ENCODE results near the gene CLINT1.

The CLINT1 gene

DNA sequence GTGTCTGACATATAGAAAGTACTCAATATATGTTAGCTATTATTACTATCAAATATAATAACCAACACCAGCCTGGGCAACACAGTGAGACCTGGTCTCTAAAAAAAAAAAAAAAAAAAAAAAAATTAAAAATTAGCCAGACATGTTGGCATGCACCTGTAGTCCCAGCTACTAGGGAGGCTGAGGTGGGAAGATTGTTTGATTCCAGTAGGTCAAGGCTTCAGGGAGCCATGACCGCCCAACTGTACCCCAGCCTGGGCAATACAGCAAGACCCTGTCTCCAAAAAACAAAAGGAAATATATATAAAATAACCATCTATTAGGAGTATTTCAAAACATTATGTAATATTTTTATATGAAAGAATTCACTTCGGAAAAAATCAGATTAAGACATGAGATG is 40.6 kb downstream of the CLINT1 start:
- TF ChIP-seq, protein P1, sequence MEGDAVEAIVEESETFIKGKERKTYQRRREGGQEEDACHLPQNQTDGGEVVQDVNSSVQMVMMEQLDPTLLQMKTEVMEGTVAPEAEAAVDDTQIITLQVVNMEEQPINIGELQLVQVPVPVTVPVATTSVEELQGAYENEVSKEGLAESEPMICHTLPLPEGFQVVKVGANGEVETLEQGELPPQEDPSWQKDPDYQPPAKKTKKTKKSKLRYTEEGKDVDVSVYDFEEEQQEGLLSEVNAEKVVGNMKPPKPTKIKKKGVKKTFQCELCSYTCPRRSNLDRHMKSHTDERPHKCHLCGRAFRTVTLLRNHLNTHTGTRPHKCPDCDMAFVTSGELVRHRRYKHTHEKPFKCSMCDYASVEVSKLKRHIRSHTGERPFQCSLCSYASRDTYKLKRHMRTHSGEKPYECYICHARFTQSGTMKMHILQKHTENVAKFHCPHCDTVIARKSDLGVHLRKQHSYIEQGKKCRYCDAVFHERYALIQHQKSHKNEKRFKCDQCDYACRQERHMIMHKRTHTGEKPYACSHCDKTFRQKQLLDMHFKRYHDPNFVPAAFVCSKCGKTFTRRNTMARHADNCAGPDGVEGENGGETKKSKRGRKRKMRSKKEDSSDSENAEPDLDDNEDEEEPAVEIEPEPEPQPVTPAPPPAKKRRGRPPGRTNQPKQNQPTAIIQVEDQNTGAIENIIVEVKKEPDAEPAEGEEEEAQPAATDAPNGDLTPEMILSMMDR (conservative IDR thresholded peaks at IDR 0.05; ENCODE audit: low read depth, low read length) = no peak
- DNase-seq (ENCODE audit: low read depth) = no peak
- H3K4me3 ChIP-seq (ENCODE audit: low read length) = no peak overlapping the region

DNA sequence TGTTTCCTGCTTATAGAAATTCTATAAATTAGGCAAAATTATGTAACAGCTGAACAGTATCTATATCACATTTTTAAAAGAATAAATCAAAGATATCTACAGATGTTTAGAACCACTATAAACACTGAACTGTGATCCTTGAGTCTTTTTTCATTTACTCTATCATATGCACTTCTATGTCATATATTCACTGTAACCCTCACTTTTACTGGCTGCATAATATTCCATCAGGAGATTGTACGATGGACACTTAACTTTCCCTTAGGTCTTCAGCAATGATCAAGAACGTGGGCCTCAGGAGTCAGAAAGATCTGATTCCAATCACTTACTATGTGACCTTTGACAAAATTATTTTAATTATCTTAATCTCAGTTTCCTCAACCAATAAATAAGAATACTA is 41.0 kb downstream of the CLINT1 start:
- DNase-seq (ENCODE audit: low read depth) = no peak
- H3K4me3 ChIP-seq (ENCODE audit: low read length) = no peak overlapping the region
- TF ChIP-seq, protein P1 (conservative IDR thresholded peaks at IDR 0.05; ENCODE audit: low read depth, low read length) = no peak

DNA sequence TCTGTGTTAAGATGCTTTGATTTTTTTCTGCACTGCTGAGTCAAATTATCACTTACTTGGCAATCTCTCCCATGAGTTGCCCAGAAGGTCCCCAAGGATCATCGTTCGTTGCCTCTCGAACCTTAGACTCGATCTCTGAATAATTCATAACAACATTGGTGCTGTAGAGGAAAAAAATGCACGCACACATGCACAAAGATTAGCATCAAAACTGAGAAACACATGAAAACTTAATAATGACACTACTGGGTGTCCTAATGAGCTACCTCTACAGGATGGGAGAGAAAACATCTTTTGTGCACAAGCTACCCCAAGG is 41.6 kb downstream of the CLINT1 start:
- TF ChIP-seq, protein P1 (conservative IDR thresholded peaks at IDR 0.05; ENCODE audit: low read depth, low read length) = no peak
- H3K4me3 ChIP-seq (ENCODE audit: low read length) = no peak overlapping the region
- DNase-seq (ENCODE audit: low read depth) = no peak

DNA sequence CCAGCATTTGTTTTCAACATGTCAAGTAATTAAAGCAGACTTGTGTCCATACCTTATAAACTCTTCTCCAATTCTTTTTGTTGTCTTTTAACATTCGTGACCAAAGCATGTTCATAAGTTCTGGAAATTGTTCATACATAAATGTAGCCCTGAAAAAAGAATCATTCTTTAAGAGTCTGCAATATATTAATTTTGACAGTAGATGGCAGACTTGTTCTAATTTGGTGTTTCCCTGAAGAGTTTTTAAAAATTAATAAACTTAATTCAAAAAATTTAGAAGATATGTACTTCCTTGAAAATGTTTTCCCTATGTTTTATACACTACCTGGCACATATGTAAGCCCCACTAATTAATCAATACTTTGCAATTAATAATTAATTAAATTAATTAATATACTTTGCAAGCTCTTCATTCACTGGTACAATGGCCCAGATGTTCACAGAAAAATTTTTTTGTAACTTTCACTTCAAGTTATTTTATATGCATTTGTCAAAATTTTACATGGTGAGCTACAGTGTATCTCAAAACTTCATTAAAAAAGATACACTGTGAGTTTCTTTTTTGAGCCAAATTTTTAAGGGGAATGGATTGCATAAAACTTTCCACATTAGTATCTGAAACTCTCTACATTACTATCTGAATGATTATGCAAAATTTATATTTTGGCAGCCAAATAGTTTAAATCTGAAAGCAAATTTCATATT is 42.1 kb downstream of the CLINT1 start:
- no peak for DNase-seq (ENCODE audit: low read depth)
- TF ChIP-seq, protein P1 (conservative IDR thresholded peaks at IDR 0.05; ENCODE audit: low read depth, low read length) = peak; percentile 37
- no peak overlapping the region for H3K4me3 ChIP-seq (ENCODE audit: low read length)

DNA sequence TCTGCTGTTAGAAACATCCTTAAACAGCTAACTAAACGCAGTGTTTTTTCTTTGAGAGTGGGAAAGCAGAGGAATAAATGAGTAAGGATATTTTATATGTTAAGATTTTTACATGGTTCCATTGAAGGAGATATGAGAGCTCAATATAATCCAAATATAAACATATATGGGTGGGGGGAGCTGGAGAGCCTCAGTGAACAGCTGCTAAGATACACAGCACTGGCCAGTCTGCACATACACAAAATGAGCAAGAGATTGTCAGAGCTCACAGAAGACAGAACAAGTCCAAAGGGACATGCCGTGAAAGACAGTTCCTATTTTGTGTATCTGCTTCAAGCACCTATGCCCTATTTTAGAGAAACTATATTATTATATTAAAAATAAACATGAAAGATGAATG is 46.9 kb downstream of the CLINT1 start:
- DNase-seq (ENCODE audit: low read depth) = no peak
- TF ChIP-seq, protein P1 (conservative IDR thresholded peaks at IDR 0.05; ENCODE audit: low read depth, low read length) = no peak

DNA sequence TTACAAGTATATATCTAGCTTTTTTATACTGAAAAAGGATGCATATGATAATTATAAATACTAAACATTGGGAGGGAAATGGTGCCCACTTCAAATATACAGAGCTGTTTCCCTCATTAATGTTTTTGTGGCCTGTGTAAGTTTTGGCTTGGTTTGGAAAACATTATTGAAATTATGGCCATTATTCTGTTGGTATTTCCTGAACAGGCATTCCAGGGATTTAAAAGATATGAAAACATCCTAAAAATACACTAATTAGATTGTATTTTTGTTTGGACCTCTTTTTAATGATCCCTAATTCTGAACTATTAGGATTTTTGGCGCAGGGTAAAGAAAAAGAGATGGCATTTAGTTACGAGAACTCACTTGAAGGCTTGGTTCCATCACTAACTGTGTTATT is 50.9 kb downstream of the CLINT1 start:
- DNase-seq (ENCODE audit: low read depth) = no peak
- H3K4me3 ChIP-seq (ENCODE audit: low read length) = no peak overlapping the region
- TF ChIP-seq, protein P1 (conservative IDR thresholded peaks at IDR 0.05; ENCODE audit: low read depth, low read length) = no peak

More for the DNA sequence above, 46.9 kb downstream of the CLINT1 start:
- H3K4me3 ChIP-seq (ENCODE audit: low read length) = no peak overlapping the region

DNA sequence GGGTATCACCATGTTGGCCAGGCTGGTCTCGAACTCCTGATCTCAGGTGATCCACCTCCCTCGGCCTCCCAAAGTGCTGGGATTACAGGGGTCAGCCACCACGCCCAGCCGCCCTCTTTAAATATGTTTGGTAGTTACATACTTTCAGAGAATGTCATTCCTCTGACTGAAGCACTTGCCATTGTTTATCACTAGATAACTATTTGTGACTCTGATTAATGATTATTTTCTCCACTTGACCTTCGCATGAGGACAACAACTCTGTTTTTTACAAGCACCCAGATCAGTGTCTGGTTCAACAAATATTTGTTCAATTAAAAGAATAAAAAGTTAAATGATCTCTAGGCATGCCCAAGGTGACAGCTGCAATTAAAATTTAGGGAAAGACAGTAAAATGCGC is 56.2 kb downstream of the CLINT1 start:
- DNase-seq (ENCODE audit: low read depth) = no peak
- H3K4me3 ChIP-seq (ENCODE audit: low read length) = no peak overlapping the region
- TF ChIP-seq, protein P1 (conservative IDR thresholded peaks at IDR 0.05; ENCODE audit: low read depth, low read length) = no peak

All from retinal pigment epithelial cell (primary cell).